PC-3 (cell line): Measurements from ENCODE around the gene TPRX1.
"Not testable (repeated sequence)": the region's sequence is repeated elsewhere in the genome, so short reads cannot be mapped to it uniquely, and the experiment has no call there.

Experiments
- CTCF ChIP-seq: fragments of 300-600 bp; sonication (generic); conservative IDR thresholded peaks from 2 replicates; pipeline ENCODE4 v1.5.1; 2017; ENCODE audit warnings: antibody characterized with exemption, low read depth, mild to moderate bottlenecking, low read length
- EZH2 ChIP-seq: fragments of 300-600 bp; sonication (generic); IDR thresholded peaks from one replicate; pipeline ENCODE4 v1.6.1; 2017; ENCODE audit warnings: antibody characterized with exemption, mild to moderate bottlenecking, low read length; ENCODE audit not compliant: unreplicated experiment
- EZH2phosphoT487 ChIP-seq: fragments of 300-600 bp; sonication (generic); IDR thresholded peaks from 2 replicates; pipeline ENCODE4 v1.6.1; 2018; ENCODE audit warnings: mild to moderate bottlenecking, antibody characterized with exemption, low read length, borderline replicate concordance

DNA sequence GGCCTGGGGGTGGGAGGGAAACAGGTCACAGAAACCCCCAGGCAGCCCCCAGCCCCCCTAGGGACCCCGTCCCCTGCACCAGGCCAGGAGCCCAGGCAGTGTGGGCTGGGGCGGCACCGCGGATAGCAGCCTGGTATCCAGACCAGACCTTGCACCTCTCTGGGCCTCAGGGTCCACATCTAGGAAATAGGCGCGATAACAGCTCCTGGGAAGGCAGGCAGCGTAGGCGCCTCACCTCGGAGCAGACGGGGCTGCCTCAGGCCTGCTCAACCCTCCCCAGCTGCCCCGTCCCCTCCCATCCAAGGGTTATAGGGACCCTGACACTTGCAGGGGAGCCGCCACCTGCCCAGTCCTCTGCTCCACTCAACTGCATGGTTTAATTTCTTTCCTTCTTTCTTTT lies 680 bp downstream of the TPRX1 start:
- not testable (repeated sequence) for TF ChIP-seq CTCF, EZH2, EZH2phosphoT487
